AG04449 (cell line): ENCODE data around the gene RER1.

ENCODE experiments used
- CTCF ChIA-PET: fragments of 350-600 bp; formaldehyde crosslinking; extraction: SDS; loops from one replicate; lab custom pipeline; 2021; ENCODE audit warnings: antibody characterized with exemption; lab: Yijun Ruan, JAX
- POLR2A ChIA-PET: fragments of 400-600, 350-600 bp; formaldehyde crosslinking; extraction: SDS; loops from one replicate; lab custom pipeline; 2020; ENCODE audit warnings: antibody characterized with exemption, inconsistent platforms; lab: Yijun Ruan, JAX
- DNase-seq: peaks from one replicate; pipeline ENCODE4 v3.0.0-alpha.2; 2010; ENCODE audit warnings: low read depth, low spot score
- H3K4me3 ChIP-seq: 2 replicates; pipeline ENCODE4 v1.5.1; 2011; ENCODE audit warnings: low read depth, mild to moderate bottlenecking, control low read depth, low read length
- TF ChIP-seq, protein P1 (sequence below): IDR thresholded peaks from one replicate; pipeline ENCODE4 v1.5.1; 2011; ENCODE audit warnings: mild to moderate bottlenecking, moderate library complexity, low read length, control low read depth, inconsistent platforms; ENCODE audit not compliant: insufficient read depth; ENCODE audit errors: missing control alignments

Gene RER1

DNA sequence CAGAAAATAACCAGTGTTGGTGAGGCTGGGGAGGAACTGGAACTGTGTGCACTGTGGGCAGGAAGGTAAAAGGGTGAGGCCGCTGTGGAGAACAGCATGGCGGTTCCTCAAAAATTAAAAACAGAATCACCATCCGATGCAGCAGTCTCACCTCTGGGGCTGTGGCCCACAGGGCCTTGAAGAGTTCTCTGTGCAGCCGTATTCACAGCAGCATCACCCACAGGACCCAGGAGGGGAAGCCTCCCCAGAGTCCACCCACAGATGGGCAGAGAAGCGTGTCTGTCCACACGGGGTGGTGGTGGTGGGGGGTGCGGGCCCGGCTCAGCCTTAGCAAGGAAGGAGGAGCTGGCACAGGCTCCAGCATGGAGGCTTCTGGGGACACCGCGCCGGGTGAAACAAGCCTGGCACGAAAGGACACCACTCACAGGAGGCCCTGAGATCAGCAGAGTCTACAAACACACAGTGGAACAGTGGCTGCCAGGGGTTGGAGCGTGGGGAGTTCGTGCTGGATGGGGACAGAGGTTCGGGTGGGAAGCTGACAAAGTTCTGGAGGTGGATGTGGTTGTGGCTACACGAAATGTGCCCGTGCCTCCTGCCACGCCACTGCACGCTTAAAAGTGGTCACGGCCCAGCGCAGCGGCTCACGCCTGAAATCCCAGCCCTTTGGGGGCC lies 11.8 kb upstream of the RER1 start:
- TF ChIP-seq, protein P1, sequence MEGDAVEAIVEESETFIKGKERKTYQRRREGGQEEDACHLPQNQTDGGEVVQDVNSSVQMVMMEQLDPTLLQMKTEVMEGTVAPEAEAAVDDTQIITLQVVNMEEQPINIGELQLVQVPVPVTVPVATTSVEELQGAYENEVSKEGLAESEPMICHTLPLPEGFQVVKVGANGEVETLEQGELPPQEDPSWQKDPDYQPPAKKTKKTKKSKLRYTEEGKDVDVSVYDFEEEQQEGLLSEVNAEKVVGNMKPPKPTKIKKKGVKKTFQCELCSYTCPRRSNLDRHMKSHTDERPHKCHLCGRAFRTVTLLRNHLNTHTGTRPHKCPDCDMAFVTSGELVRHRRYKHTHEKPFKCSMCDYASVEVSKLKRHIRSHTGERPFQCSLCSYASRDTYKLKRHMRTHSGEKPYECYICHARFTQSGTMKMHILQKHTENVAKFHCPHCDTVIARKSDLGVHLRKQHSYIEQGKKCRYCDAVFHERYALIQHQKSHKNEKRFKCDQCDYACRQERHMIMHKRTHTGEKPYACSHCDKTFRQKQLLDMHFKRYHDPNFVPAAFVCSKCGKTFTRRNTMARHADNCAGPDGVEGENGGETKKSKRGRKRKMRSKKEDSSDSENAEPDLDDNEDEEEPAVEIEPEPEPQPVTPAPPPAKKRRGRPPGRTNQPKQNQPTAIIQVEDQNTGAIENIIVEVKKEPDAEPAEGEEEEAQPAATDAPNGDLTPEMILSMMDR: no peak
- ChIA-PET CTCF (interaction anchor here (2.8 to 21.2 kb wide), 6 partner anchors 10 to 205 kb away, joined by 27 to 891 read pairs (median 46); partner anchors contain the start of genes FAAP20, MORN1, RER1 and SKI), POLR2A (no interaction called here)

DNA sequence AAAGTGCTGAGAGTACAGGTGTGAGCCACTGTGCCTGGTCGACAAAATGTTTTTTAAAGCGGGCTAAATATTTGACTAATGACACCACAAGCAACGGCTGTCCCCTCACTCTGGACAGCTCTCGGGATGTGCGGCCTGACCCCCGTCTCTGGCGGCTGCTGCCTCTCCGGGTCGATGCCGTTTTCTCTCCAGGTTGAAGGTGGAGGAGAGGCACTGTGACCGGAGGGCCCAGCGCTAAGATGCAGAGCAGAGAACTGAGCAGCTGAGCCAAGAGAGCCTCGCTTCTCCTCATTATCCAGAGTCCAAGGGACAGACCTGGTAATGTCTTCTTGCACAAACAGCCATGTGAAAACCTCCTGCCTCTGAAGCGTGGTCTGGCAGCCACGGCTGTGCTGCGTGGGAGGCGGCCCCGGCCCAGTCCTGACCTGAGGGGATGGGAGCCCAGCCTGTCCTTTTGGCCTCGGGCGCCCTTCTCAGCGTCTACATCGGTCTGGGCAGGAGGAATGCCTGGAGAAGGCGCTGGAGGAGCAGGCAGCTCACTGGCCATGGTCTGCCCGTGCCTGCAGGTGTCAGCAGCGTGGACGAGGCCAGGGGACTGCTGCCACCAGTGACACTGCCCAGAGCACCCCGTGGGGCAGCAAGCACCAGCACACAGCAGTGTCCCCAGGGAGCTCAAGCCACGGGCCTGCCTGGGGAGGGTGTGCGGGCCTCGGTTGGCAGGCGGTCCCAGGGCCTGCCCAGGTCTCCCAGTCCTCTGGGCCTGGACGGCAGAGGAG lies 10.6 kb upstream of the RER1 start:
- POLR2A ChIA-PET: interaction anchor here (0.7 to 1.6 kb wide), 6 partner anchors 149 to 186 kb away, joined by 4 to 11 read pairs (median 6); partner anchors contain the start of genes FAAP20 and SKI
- TF ChIP-seq, protein P1: no peak
- CTCF ChIA-PET: interaction anchor here (0.6 to 21.2 kb wide), 33 partner anchors 8 to 265 kb away, joined by 3 to 891 read pairs (median 4); partner anchors contain the start of genes FAAP20, MORN1, RER1 and SKI
- H3K4me3 ChIP-seq: no peak overlapping the region
- DNase-seq: no peak

More for the DNA sequence above, 11.8 kb upstream of the RER1 start:
- DNase-seq: no peak
- no peak overlapping the region for H3K4me3 ChIP-seq

DNA sequence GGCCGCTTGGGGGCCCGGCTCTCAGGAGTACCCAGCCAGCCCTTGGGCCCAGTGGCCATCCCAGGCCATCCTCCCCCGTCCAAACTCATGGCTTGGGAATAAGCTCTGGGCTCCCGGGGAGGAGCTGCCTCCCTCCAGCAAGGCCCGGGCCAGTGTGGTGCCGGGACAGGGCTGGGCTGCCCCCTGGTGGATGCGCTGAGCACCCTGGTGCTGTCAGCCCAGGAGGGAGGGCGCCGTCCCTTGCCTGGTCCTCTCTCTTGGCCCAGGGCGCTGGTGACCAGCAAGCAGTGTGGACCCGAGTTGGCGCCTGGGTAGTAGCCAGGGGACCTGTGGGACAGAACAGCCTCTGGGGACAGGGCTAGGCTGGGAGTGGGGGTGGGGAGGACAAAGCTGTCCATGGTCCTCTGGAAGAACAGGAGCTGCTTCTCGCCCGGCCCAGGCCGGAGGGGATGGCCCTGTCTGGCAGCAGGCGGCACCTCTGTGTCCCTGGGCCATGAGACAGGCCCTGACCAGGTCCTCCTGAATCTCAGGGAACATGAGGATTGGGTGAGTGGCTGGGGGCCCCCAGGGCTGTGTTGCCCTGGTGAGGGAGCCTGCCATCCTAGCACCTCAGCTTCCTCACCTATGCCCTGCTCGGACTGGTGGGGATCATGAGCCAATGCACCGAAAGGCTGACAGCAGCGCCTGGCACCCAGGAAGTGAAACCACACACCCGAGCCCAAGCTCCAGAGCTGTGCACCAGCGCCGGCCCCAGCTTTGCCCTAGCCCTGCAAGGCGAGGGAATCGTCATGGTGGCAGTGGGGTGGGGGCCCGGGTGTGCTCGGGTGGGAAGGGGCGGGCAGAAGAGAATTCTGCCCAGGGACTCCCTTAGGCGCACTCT lies 9.7 kb upstream of the RER1 start:
- ChIA-PET POLR2A (interaction anchor here (0.7 to 1.6 kb wide), 6 partner anchors 150 to 187 kb away, joined by 4 to 11 read pairs (median 6); partner anchors contain the start of genes FAAP20 and SKI), CTCF (interaction anchor here (0.6 to 21.2 kb wide), 44 partner anchors 8 to 266 kb away, joined by 3 to 891 read pairs (median 4); partner anchors contain the start of genes FAAP20, MORN1, RER1 and SKI)
- no peak overlapping the region for H3K4me3 ChIP-seq
- peak; percentile 21 for DNase-seq
- TF ChIP-seq, protein P1: peak; percentile 99

DNA sequence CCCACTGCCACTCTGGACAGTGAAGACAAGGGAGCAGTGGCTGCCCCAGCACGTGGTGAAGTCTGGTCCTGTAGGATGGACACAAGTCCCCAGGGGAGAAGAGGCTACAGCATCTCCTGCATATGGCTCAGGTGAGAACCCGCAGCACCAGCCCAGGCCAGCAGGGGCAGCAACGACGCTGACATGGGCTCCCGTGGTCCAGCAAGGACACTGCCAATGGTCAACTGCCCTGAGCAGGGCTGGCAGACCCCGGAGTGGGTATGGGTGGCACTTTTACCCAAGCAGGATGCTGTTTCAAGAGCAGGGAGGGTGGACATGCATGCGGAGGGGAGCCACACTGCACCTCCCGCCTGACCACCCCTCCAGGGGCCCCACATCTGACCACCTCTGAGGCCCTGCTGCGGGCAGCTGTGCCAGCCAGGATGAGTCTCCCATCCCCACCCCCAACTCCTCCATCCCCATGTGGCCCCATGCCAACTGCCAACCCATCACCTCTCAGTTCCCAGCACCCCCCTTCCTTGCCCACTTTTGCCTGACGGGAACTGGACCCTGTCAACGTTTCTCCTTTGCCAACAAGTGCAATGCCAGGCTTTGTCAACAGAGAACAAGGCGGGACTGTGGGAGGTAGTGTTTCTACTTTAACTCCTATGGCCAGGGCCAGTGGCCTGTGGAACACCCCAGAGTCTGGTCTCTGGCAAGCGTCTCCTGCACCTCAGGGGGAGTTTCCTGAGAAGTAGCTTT lies 8.8 kb upstream of the RER1 start:
- H3K4me3 ChIP-seq: no peak overlapping the region
- CTCF ChIA-PET: interaction anchor here (0.7 to 21.2 kb wide), 36 partner anchors 7 to 1042 kb away, joined by 3 to 891 read pairs (median 4); partner anchors contain the start of genes FAAP20, MORN1, RER1 and SKI
- TF ChIP-seq, protein P1: peak; percentile 68
- no peak for DNase-seq
- POLR2A ChIA-PET: interaction anchor here (1.3 to 1.6 kb wide), 3 partner anchors 154 to 188 kb away, joined by 6 to 11 read pairs (median 9); partner anchors contain the start of genes FAAP20 and SKI

DNA sequence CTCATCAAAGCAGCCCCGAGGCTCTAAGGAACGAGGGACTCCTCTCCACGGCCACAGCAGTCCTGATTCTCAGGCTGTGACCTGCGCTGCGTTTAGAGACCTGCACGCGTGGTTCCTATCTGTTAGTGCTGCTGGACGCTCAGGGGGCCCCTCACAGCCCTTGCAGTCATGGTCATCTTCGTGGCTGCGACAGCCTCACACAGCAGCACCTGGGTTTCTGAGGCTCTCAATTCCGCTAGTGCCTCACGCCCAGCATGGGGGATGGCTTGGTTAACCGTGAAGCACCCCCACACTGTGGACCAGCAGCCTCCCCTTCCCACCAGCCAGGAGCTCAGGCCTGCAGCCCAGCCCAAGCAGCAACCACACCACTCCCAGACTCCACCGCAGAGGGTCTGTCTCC lies 8.1 kb upstream of the RER1 start:
- POLR2A ChIA-PET: no interaction called here
- CTCF ChIA-PET: interaction anchor here (1.0 to 21.2 kb wide), 9 partner anchors 14 to 1041 kb away, joined by 3 to 891 read pairs (median 4); partner anchors contain the start of gene FAAP20
- H3K4me3 ChIP-seq: no peak overlapping the region
- DNase-seq: no peak
- TF ChIP-seq, protein P1: no peak
